ENCODE measurements around the gene CROCC2.

Gene CROCC2

DNA sequence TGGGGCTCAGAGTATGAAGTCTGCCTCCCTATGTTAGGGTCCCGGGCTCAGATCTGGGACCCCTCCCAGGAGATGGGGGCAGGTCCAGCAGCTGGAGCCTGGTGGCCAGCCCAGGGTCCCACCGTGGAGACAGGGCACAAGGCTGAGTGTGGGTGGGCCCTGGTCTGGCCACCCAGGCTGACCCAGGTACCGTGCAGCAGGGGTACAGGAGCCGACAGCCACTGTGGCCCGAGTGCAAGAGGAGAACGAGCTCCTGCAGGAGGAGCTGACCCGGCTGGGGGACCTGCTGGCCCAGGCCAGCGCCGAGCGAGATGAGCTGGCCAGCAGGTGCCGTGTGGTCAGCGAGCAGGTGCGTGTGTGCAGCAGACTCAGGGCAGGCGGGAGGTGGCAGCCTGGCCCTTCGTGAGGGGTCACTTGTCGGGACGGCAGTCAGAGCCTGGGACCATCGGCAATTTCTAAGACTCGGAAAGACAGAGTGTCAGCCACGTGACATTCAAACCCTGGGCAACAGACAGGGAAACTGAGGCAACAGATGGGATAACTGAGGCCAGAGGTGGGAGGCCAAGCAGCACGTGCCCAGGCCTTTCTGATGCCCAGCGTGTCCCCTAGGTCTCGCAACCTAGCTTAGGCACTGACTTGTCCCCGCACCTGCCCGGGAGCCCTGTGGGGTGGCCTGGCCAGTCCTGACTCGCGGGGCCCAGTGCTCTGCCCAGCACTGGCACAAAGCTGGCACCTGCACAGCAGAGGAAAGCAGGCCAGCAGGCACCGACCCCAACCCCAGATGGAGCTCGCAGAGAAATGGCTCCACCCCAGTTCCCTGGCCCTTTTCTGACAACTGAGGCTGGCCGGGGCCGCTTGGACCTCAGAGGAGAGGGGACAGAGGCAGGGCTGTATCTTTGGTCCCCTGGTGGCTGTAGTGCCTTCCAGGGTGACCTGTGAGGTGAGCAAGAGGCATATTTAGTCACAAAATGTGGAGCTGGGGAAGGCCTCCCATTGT, 13.9 kb downstream of the CROCC2 start:
- in situ Hi-C loops (cut with MboI; ENCODE audit: low sequenced_read_pairs) = no loop called here

DNA sequence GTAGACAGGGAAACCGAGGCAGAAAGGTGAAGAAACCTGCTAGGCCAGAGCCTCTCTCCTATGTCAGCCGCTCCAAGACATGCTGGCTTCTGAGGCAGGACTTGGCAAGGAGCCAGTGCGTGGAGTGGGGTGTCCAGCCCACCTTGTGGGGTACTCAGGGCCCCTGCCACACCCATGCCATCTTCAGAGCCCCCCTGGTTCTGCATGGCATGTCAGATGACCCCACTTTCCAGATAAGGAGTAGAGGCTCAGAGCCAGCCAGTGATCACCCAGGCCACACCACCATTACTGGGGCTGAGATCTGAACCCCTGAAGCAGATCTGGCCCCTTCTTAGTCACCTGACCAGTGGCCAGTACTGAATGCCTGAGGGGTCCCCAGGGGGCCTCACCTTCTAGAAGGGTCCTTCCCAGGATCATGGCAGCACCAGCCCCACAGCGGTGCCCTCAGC, 14.7 kb downstream of the CROCC2 start:
- in situ Hi-C loops (cut with MboI; ENCODE audit: low sequenced_read_pairs) = no loop called here

DNA sequence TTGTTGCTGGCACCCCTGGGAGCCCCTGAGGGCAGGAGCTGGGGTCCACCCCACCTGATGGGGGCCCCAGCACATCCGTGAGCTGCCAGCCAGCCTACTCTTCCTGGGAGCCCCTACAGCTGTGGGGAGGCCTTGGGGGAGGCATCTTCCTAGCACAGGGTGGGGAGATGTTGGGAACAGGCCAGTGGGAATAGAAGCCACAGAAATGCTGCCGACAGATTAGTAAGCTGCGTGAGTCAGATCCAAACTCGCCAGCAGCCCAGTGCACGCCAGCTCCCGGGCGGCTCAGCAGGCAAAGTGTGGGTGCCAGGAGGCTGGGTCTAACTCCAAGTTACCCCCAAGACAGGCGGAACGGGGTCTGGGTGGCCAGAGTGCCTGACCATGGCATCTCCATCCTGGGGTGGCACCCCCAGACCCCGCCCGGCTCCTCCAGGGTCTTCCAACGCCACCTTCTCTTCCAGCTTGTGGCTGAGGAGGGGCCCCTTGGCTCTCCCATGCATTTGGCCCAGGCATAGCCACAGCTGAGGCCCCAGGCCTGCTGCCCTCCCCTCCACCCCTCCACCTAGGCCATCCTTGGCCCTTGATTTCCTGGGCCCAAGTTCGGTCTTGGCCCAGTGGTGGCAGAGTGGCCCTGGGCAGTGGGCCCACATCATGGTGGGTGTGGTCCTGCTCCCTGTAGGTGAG, 15.3 kb downstream of the CROCC2 start:
- in situ Hi-C loops (cut with MboI; ENCODE audit: low sequenced_read_pairs) = no loop called here

DNA sequence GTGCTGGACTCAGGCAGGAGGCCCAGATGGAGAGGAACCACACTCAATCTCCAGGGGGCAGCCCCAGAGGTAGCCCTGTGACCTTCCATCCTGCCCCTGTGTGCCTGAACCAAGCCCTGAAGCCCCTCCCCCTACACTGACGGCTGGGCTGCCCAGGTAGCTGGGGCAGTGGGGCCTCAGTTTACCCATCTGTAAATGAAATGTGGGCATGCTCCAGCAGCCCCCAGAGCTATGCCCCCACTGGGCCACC, 15.8 kb downstream of the CROCC2 start:
- in situ Hi-C loops (cut with MboI; ENCODE audit: low sequenced_read_pairs) = no loop called here

DNA sequence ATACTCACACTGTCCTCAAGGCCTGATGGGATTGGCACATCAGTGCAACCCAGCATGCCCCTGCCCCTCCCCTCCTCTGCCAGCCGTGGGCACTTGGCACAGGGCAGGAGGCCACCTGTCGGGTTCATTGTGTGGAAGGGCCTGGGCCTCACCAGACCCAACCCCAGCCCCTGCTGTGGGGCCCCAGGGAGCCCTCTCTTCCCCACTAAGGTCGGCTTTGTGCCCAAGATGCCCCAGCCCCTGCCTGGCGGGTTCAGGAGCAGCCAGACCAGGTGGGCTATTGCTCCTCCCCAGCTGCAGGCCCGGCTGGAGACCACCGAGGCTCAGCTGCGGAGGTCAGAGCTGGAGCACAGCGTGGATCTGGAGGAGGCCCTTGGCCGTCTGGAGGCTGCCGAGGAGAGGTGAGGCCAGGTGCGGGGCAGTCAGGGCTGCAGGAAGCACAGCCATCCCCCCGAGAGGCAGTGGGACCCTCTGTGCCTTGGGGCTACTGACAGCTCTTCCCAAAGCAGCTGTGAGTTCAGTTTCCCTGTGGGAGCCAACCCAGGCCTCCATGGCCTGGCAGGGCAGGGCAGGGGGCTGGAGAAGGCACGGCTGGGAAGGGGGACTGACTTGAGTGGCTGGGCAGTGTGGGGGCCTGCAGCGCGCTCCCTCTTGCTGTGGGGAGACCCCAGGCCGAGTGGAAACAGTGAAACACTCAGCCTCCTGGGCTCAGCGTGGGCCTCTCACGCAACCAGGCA, 16.3 kb downstream of the CROCC2 start:
- in situ Hi-C loops (cut with MboI; ENCODE audit: low sequenced_read_pairs) = no loop called here

DNA sequence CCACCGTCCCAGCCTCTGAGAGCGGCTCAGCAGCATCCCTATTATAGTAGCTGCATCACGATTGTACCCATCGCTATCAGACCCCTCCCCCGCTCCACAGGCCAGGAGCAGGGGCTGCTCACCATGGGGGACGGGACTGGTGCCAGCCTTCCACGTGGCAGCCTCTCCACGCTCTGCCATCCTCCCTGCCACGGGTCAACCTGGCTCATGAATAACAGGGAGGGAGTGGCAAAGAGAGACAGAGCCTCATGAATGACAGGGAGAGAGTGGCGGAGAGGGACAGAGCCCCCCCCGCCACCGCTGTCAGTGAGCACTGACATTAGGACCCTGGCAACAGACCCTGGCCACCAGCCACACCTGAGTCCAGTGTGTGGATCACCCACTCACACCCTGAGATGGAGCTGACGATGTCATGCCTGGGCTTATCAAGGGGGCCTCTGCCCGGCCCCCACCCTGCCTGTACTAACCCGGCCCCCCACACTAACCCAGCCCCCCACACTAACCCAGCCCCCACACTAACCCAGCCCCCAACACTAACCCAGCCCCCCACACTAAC, 16.9 kb downstream of the CROCC2 start:
- in situ Hi-C loops (cut with MboI; ENCODE audit: low sequenced_read_pairs) = no loop called here

DNA sequence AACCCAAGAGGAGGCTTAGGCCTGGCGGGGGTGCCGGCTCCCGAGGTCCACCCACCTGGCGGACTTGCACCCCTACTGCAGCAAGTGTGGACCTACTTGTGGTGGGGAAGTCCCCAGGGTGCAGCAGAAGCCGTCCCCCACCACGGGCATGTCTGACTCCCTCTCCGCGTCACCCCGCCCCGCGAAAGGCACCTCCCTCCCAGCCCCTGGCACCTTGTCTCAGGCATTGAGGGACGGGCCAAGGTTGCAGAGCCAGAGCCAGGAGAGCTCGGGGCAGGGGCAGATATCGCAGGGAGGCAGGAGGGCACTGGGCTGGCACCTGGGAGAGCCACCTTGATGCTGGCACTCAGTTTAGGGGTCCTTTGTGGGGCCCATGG, 19.0 kb downstream of the CROCC2 start:
- in situ Hi-C loops (cut with MboI; ENCODE audit: low sequenced_read_pairs) = no loop called here

DNA sequence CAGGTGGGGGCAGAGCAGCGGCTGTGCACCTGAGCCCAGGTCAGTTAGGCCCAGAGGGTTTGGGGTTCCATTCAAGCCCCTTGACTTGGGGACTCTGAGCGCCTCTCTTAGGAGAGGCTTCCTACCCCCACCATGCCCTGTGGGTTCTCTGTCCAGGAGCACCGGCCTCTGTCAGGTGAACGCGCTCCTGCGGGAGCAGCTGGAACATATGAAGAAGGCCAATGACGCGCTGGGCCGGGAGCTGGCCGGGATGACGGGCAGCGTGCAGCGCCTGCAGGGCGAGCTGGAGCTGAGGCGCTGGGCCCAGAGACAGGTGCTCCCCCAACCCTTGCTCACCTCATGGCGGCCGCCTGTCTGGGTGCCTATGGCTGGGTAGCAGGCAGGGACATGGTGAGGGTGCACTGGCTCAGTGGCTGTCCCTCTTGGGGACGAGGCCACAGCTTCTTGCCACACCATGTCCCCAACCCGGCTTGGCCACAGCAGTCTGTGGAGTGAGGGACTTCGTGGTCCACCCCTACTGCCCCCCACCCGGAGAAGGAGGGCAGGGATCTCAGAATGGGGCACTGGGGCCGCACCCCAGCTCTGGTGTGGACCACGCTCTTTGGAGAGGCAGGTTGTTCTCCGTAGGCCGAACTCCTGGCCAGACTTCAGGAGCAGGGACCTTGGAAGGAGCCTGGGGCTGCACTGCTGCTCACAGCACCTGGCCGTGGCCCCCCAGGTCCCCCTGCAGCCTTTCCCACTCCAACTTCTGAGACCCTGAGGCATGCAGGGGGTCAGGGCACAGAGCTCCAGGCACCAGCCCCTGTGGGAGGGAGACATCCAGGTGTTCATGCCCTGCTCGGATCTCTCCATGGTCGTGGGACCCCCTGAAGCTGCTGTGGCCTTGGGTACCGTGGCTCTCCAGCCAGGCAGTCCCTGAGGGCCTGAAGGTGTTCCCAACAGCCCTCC, 19.7 kb downstream of the CROCC2 start:
- in situ Hi-C loops (cut with MboI; ENCODE audit: low sequenced_read_pairs) = no loop called here

DNA sequence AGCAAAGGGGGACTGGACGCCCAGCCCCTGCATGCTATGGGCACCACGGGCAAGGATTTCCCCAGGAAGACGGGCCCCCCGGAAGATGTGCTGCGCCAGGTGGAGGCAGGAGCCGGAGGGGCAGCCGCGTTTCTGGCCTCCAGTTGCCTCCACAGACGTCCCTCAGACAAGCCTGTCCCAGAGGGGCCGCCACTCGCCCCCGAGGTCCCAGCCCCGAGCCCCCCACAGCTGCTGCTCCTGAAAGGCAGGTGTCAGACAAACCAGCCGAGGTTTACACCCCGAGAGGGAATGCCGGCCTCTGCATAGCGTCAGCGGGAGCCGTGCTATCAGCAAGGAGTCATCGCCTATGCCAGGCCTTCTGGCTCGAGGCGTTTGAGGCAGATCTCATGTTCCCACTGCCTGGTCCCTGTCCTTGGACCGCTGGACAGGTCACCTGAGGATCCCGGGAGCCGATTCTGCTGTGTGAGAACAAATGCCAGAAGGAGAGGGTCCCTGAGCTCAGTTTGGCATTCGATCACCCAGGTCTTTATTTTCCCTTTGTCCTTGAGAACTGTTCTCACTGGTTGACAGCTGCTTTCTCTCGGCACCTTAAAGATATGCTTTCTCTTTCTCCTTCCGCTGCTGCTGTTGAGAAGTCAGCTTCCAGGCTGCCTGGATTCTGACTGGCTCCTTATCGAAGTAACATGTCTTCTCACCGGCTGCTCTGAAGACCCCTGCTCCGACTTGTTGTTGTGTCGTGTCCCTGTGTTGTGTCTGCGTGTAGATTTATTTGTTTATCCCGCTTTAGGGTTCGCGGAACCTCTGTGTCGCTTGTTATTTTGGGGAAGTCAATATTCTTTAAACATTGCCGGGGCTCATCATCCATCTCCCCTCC, 20.6 kb downstream of the CROCC2 start:
- in situ Hi-C loops (cut with MboI; ENCODE audit: low sequenced_read_pairs) = no loop called here

DNA sequence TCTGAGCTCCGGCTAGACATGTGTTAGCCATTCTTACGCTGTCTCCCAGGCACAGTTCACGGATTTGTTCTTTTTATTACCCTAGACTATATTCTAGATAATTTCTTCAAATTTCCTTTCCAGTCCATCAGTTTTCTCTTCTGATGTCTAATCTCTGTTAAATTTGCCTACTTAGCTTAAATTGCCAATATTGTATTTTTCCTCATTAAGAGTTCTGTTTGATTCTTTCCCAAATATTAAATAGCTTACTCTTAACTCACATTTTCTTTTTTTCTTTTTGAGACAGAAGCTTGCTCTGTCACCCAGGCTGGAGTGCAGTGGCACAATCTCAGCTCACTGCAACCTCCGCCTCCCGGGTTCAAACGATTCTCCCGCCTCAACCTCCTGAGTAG, 21.2 kb downstream of the CROCC2 start:
- in situ Hi-C loops (cut with MboI; ENCODE audit: low sequenced_read_pairs) = no loop called here

DNA sequence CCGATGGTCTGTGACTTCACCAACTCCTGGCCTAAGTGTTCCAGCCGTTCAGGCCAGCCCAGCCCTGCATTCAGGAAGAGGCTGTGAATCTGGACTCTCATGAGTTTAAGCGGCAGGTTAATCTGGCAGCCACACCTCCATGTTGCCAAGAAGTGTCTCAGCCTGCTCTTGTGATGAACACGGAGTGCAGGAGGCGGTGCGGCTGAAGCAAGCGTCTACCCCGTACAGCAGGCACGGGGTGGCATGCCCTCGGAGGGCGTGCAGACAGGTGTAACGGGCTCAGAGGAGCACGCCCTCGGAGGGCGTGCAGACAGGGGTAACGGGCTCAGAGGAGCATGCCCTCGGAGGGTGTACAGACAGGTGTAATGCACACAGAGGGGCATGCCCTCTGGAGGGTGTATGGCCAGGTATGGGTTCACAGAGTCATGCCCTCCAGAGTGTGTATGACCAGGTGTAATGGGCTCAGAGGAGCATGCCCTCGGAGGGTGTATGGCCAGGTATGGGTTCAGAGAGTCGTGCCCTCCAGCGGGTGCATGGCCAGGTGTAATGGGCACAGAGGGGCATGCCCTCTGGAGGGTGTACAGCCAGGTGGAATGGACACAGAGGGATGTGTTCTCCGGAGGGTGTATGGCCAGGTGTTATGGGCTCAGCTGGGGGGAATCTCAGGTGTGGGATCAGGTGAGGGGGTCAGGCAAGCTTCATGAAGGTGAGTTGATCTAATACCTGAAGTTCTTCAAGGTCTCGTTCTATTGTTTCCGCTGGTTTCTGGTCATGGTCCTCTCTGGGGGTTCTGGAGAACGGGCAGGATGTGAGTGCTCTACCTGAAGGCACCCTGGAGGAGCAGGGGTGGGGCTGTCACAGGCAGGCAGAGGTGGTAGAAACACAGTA, 22.6 kb downstream of the CROCC2 start:
- in situ Hi-C loops (cut with MboI; ENCODE audit: low sequenced_read_pairs) = no loop called here

DNA sequence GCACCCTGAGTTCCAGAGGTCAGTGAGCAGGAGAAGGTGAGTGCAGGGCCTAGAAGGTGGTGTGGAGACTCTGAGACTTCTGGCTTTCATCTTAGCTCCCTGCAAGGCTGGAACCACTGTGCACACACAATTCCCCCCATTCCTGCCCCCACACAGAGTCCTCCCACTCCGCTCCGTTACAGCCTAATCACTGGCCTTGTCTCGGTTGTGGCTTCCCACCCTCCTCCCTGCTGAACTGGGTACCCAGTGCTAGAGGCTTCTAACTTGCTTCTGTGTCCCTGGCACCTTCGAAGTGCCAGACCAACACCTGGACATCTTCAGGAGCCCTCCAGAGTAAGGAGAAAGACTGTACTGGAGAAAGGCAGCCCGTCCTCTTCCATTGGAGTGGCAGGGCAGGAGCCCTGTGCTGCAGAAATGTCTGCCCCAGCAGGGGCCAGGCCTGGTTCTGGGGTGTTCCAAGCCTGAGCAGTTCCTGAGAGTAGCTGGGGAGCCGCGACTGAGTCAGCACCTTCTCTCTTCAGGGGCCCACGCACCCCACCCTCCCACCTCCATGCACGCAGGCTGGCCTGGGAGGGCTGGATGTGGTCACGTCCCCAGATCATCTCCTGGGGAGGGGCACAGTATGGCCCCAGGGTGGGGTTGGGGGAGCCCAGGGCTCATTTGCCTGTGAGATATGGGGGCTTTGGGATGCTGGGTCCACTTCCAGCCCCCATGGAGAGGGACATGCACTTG, 23.4 kb downstream of the CROCC2 start:
- in situ Hi-C loops (cut with MboI; ENCODE audit: low sequenced_read_pairs) = no loop called here

DNA sequence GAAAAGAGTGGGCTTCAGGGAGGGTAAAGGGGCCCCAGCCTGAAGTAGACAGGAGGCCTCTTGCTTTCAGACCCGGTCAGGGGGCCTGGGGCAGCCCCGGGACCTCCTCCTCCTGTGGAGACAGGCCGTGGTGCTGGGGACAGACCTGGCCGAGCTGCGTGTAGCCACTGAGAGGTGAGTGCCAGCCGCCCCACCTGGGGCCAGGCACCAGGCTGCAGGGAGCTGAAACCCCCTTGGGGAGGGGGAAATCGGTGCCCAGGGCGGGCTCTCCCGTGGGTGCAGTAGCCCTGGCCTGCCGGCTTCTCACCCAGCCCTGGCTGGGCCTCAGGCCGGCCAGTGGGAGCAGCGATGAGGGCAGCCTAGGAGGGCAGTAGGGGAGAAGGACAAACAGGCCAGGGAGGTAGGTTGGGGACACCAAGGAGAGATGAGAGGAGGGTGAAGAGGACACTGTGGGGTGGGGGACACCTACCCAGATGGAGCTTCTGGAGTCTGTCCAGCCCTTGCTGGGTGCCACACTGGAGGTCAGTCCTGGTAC, 24.0 kb downstream of the CROCC2 start:
- in situ Hi-C loops (cut with MboI; ENCODE audit: low sequenced_read_pairs) = no loop called here

DNA sequence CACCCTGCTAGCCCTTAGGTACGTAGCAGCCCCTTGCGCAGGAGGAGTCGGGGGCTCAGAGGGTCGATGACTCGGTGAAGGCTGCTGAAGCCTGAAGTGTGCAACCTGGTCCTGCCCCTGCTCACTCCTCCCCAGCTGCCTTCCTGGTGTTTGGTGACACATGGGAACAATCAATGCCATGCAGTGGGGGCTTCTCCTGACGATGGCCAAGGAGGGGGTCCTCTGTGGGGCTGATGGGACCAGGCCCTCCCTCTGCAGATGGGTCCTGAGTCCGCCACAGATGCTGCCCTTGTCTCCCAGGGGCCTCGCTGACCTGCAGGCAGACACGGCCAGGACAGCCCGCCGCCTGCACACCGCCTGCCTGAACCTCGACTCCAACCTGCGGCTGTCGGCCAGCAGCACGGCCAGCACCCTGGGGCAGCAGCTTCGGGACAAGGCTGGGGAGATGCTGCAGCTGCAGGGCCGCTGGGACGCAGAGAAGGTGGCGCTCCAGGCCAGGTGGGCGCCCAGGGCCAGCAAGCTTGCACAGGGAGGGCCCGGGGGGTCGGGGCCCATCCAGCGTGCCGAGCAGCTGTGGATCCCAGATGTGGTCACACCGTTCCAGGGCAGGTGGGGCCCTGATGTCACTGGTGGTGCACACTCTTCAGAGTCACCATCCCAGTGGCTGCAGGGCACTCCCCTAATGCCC, 24.6 kb downstream of the CROCC2 start:
- in situ Hi-C loops (cut with MboI; ENCODE audit: low sequenced_read_pairs) = no loop called here

DNA sequence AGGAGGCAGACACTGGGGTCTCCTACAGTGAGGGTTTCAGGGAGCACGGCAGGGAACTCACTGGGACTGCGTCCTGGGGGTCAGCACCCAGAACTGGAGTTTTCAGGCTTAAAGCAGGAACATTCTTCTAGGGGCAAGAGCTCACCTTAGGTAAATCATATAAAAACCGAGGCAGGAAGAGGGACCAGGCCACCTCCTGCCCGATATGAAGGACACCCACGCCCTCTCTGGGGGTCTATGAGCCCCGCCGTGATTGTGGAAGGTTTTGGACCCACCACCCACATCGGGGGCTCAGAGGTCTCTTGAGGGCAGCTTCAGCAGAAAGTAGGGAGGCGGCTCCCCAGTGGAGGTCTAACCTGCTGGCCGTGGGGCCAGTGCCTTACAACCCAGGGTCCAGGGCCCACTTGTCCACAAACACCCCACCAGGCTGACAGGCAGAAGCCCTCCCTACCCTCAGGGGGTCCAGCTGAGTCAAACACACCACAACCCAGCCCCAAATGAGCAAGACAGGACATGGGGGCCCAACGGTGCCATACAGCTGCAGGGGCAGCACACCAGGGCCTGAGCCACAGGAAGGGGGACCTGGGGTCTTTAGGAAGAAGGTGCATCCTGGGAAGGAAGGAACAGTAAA, 25.3 kb downstream of the CROCC2 start:
- in situ Hi-C loops (cut with MboI; ENCODE audit: low sequenced_read_pairs) = no loop called here

DNA sequence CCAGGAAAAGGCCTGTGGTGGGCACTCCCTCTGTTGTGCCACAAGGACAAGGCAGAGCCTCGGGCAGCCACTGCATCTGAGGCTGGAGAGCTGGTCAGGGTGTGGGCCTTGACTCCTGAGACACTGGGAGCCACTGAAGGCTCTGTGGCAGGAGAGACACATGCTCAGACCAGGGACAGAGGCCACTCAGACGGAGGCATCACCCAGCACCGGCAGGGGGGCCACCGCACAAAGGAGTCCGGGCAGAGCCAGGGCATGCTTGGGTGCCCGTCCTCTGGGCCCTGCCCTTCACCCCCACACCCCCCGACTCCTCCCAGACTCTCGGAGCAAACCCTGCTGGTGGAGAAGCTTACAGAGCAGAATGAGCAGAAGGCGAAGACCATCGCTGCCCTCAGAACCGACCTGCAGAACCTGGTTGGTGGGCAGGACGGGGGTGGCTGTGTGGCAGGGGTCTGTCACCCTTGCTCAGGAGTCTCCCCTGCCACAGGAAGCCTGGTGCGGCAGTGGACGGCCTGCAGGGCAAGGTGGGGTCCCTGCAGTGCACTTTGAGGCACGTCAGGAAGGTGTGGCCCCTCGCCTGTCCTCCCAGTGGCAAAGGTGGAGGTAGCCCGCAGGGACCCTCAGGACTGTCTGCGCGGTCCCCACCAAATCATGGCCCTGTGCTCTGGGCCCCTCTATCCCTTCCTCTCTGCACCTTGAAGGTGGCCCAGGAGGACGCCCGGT, 26.0 kb downstream of the CROCC2 start:
- in situ Hi-C loops (cut with MboI; ENCODE audit: low sequenced_read_pairs) = no loop called here
